Upper lobe of left lung (tissue), 6 donors: ENCODE data around the gene PEX14. TPM values are rescaled to one million over a fixed set of nuclear protein-coding genes. Genes with fewer than 3 reads are reported as not detected.
A peak's percentile ranks its signal among the peaks of the same experiment; 100 is the strongest.

Experiments
- ATAC-seq, 2 donors: fragments of 200-7000 bp; cut with Tn5 transposase; one replicate each; pipeline ENCODE4 v1.9.1; 2022; ENCODE audit warnings: mild to moderate bottlenecking in 2 of 2, moderate library complexity in 2 of 2; ENCODE audit not compliant: low FRiP score in 2 of 2
- DNase-seq, 2 donors: peaks; one replicate each; pipeline ENCODE4 v3.0.0-alpha.2; 2019 to 2020
- H3K27ac ChIP-seq, 4 donors: fragments of 200-600 bp; sonication (generic); one replicate each; pipeline ENCODE4 v1.5.1; 2016 to 2019
- H3K27me3 ChIP-seq, 4 donors: fragments of 200-600 bp; sonication (generic); one replicate each; pipeline ENCODE4 v1.5.1; 2017 to 2019
- H3K36me3 ChIP-seq, 4 donors: fragments of 200-600 bp; sonication (generic); one replicate each; pipeline ENCODE4 v1.5.1; 2016 to 2019
- H3K4me1 ChIP-seq, 4 donors: fragments of 200-600 bp; sonication (generic); one replicate each; pipeline ENCODE4 v1.5.1; 2018 to 2019
- H3K4me3 ChIP-seq, 4 donors: fragments of 200-600 bp; sonication (generic); one replicate each; pipeline ENCODE4 v1.5.1; 2017 to 2019; ENCODE audit warnings: mild to moderate bottlenecking in 2 of 4, moderate library complexity in 1 of 4
- H3K9me3 ChIP-seq, 4 donors: fragments of 200-600 bp; sonication (generic); one replicate each; pipeline ENCODE4 v1.5.1; 2018 to 2019
- EP300 ChIP-seq, 4 donors: sonication (generic); formaldehyde crosslinking; IDR thresholded peaks; one replicate each; pipeline ENCODE4 v1.5.1; 2017; ENCODE audit warnings: antibody characterized with exemption in 4 of 4, control low read depth in 2 of 4
- POLR2A ChIP-seq, 4 donors: fragments of 450-650 bp; IDR thresholded peaks; one replicate each; pipeline ENCODE4 v1.5.1; 2016 to 2017; ENCODE audit warnings: antibody characterized with exemption in 4 of 4, mild to moderate bottlenecking in 2 of 4
- POLR2AphosphoS5 ChIP-seq, 2 donors: sonication (generic); formaldehyde crosslinking; IDR thresholded peaks; one replicate each; pipeline ENCODE4 v1.5.1; 2017; ENCODE audit warnings: antibody characterized with exemption in 2 of 2
- WGBS, 2 donors: methylation state at CpG; one replicate each; pipeline ENCODE4 v1.1.5; 2017 to 2018; 5-methylcytosine and 5-hydroxymethylcytosine counted together
- total RNA-seq, 6 donors: library from RNA; depleted of rRNA in 4 of 6; stranded (reverse); fragments of >200 nt in 4 of 6; gene quantifications; one replicate each; pipeline versions ENCODE4 v1.1.0 to v1.2.1, GENCODE V29; 2016 to 2021
- TF ChIP-seq, protein P1 (sequence below), 6 experiments: fragments of 450-650 bp in 4 of 6; fragments of 200-600 bp in 2 of 6; sonication (generic) in 2 of 6; IDR thresholded peaks; one replicate each; pipeline ENCODE4 v1.5.1; 2016 to 2019; ENCODE audit warnings: antibody characterized with exemption in 6 of 6
- donor health status: DM: no; HTN: no; CAD: no; lungs with moderate emphysema.
- donor health status: DM: no; HTN: yes; CAD: no; lungs with severe emphysema.

The PEX14 gene
- total RNA-seq, 6 donors from 2014 or later = 21.2 to 43.0 (median 29.9) TPM

DNA sequence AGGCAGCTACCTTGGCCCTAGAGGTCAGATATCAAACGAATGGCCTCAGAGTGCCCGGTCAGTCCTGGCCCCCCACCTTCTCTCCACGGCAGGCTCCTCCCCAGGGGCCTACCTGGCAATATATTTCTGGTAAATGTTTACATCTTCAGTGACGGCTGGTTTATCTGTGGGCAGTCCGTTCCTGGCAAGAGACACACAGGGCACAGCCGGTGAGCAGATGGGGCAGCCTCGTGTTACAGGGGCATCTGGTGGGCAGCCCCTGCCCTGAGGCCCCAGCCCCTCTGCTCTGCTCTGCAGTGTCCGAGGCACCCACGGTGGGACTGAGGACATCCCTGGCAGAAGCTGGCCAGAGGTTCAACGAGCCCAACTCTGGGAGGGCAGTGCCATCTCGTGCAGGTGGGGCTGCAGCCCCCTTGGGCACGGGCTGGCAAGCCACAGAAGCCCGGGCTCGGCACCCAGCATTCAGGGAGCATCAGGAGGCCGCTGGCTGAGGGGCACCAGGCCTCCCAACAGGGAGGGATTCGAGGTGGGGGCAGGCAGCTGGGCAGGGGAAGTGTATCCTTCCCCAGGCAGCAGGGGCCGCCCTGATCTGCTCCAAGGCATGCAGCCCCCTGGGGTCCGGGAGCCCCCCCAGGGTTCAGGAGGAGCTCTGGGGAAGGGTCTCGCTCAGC, 183.8 kb downstream of the PEX14 start:
- WGBS, 2 donors = 79 to 90% methylated on average over 3 to 15 of the region's 19 CpGs
- peaks cover 3 to 73% (median 60%) of the 10 kb centered on the region in 4 donors for H3K36me3 ChIP-seq
- no peaks in the 10 kb centered on the region for H3K27me3 ChIP-seq
- ATAC-seq (no peak), DNase-seq (peak in 1 of 2 donors; percentile 67)
- no peak overlapping the region for H3K4me3 ChIP-seq
- no peaks in the 10 kb centered on the region for H3K9me3 ChIP-seq
- TF ChIP-seq, protein P1, sequence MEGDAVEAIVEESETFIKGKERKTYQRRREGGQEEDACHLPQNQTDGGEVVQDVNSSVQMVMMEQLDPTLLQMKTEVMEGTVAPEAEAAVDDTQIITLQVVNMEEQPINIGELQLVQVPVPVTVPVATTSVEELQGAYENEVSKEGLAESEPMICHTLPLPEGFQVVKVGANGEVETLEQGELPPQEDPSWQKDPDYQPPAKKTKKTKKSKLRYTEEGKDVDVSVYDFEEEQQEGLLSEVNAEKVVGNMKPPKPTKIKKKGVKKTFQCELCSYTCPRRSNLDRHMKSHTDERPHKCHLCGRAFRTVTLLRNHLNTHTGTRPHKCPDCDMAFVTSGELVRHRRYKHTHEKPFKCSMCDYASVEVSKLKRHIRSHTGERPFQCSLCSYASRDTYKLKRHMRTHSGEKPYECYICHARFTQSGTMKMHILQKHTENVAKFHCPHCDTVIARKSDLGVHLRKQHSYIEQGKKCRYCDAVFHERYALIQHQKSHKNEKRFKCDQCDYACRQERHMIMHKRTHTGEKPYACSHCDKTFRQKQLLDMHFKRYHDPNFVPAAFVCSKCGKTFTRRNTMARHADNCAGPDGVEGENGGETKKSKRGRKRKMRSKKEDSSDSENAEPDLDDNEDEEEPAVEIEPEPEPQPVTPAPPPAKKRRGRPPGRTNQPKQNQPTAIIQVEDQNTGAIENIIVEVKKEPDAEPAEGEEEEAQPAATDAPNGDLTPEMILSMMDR (IDR thresholded peaks at IDR 0.05) = no peak
- no peak for TF ChIP-seq EP300 (IDR thresholded peaks at IDR 0.05)
- H3K27ac ChIP-seq = peak overlapping the region in 1 of 4 donors; percentile 31
- peaks cover 12 to 24% (median 17%) of the 10 kb centered on the region in 4 donors for H3K4me1 ChIP-seq

DNA sequence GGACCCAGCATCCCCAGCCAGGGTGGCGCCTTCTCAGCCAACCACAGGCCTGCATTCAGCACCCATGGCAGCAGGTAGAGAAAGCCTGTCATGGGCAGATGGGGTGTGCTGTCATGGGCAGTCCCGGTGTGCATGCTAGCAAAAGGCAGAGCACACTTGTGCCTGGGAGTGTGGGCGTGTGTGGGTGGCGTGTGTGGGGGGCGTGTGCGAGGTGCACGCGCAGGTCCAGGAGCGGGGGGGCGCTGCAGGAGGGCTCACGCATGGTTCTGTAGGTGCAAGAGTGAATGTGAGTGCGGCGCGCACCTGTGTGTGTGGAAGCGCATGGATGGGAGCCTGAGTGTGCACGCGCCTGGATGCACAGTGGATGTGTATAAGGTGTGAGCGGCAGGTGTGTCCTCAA, 184.5 kb downstream of the PEX14 start:
- H3K36me3 ChIP-seq = peaks cover 3 to 66% (median 56%) of the 10 kb centered on the region in 4 donors
- no peaks in the 10 kb centered on the region for H3K27me3 ChIP-seq
- H3K4me3 ChIP-seq = no peak overlapping the region

DNA sequence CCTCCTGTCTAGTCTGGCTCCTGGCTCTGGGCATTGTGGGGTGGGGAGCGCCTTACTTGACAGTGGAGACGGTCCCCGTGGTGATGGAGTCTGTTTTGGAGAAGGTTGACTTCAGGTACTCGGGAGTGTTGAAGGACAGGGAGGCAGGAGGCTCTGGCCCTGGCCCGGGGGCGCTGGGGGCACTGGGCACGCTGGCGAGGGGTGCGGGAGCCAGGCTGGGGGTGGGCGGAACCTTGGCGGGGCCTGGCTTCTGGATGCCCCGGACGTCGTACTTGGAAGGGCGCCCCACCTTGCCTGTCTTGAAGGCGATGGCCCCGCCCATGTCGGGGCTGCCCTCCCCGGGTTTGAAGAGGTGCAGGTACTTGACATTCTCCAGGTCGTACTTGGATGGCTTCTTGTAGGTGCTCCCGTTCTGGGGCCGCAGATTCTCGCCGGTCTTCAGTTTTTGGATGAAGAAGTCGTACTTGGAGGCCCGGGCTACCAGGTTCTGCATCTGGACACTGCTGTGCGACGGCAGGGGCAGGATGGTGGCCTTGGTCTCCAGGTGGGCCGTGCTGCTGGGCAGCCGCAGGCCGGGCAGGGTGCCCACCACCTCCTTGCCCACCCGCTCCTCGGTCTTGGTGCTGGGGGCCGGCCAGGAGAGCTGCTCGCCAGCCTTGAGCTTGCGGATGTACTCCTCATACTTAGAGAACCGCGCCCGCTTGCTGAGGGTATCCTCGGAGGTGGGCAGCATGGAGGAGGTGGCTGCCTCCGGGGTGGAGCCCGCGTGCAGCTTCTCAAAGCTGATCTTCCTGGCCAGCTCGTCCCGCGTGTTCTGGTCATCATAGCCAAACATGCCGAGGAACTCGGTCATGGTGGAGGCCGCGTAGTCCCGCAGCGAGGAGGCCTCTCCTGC, 185.1 kb downstream of the PEX14 start:
- no peaks in the 10 kb centered on the region for H3K9me3 ChIP-seq
- no peaks in the 10 kb centered on the region for H3K27me3 ChIP-seq
- no peak for ATAC-seq
- peak overlapping the region in 2 of 4 donors; percentile 7 to 35 for H3K27ac ChIP-seq
- H3K4me3 ChIP-seq = no peak overlapping the region
- peaks cover 25 to 35% (median 31%) of the 10 kb centered on the region in 4 donors for H3K4me1 ChIP-seq
- peaks cover 3 to 64% (median 56%) of the 10 kb centered on the region in 4 donors for H3K36me3 ChIP-seq
- no peak for TF ChIP-seq EP300 (IDR thresholded peaks at IDR 0.05)
- TF ChIP-seq, protein P1 (IDR thresholded peaks at IDR 0.05) = no peak
- TF ChIP-seq POLR2AphosphoS5 (IDR thresholded peaks at IDR 0.05) = no peak
- no peak for TF ChIP-seq POLR2A (IDR thresholded peaks at IDR 0.05)
- WGBS, 2 donors = 81 to 96% methylated on average over 4 to 44 of the region's 52 CpGs
- peak; percentile 67 to 82 for DNase-seq

More for the DNA sequence above, 184.5 kb downstream of the PEX14 start:
- peaks cover 18 to 28% (median 24%) of the 10 kb centered on the region in 4 donors for H3K4me1 ChIP-seq
- WGBS, 2 donors = 96 to 98% methylated on average over 18 of the region's 18 CpGs
- no peak overlapping the region for H3K27ac ChIP-seq
- no peaks in the 10 kb centered on the region for H3K9me3 ChIP-seq
- ATAC-seq = no peak
- peak in 1 of 2 donors; percentile 55 for DNase-seq
- TF ChIP-seq POLR2A (IDR thresholded peaks at IDR 0.05) (no peak), POLR2AphosphoS5 (IDR thresholded peaks at IDR 0.05) (no peak), EP300 (IDR thresholded peaks at IDR 0.05) (no peak)
- TF ChIP-seq, protein P1 (IDR thresholded peaks at IDR 0.05) = no peak

DNA sequence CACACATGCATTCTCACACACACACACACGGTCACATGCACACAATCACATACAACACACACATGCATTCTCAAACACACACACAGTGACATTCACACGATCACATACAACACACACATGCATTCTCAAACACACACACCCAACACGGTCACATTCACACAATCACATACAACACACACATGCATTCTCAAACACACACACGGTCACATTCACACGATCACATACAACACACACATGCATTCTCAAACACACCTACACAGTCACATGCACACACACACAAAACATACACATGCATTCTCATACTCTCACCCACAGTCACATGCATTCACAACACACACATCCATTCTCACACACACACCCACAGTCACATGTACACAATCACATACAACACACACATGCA, 186.7 kb downstream of the PEX14 start:
- H3K27ac ChIP-seq = no peak overlapping the region
- peaks cover 3 to 53% (median 46%) of the 10 kb centered on the region in 4 donors for H3K36me3 ChIP-seq
- no peaks in the 10 kb centered on the region for H3K27me3 ChIP-seq
- no peak for ATAC-seq
- H3K9me3 ChIP-seq = no peaks in the 10 kb centered on the region
- no peak overlapping the region for H3K4me3 ChIP-seq
- DNase-seq = no peak
- 91% methylated on average over 5 of the region's 5 CpGs for WGBS, 2 donors
- peaks cover 39 to 51% (median 46%) of the 10 kb centered on the region in 4 donors for H3K4me1 ChIP-seq
- TF ChIP-seq POLR2AphosphoS5 (IDR thresholded peaks at IDR 0.05) (no peak), EP300 (IDR thresholded peaks at IDR 0.05) (no peak), POLR2A (IDR thresholded peaks at IDR 0.05) (no peak)
- TF ChIP-seq, protein P1 (IDR thresholded peaks at IDR 0.05) = no peak
